Activated CD4-positive, alpha-beta T cell treated with anti-CD3 and anti-CD28 coated beads, Interleukin-2, amount 10 ng/mL, durations not matched to agents 24 days and 14 days (primary cell): ENCODE measurements around the gene MC4R. TPM values are rescaled to one million over a fixed set of nuclear protein-coding genes. Genes with fewer than 3 reads are reported as not detected.

Experiments used
- DNase-seq: peaks from one replicate; pipeline ENCODE4 v3.0.0; 2022
- H3K27ac Mint-ChIP-seq: one replicate; pipeline ENCODE4 v1.8.0; 2022; ENCODE audit warnings: mild to moderate bottlenecking, mixed read lengths
- H3K27me3 Mint-ChIP-seq: one replicate; pipeline ENCODE4 v1.8.0; 2022; ENCODE audit warnings: mixed read lengths
- H3K36me3 Mint-ChIP-seq: one replicate; pipeline ENCODE4 v1.8.0; 2022; ENCODE audit warnings: low read depth, mild to moderate bottlenecking, mixed read lengths
- H3K4me1 Mint-ChIP-seq: one replicate; pipeline ENCODE4 v1.8.0; 2021; ENCODE audit warnings: mixed read lengths
- H3K4me3 Mint-ChIP-seq: one replicate; pipeline ENCODE4 v1.8.0; 2022; ENCODE audit warnings: mild to moderate bottlenecking, moderate library complexity, mixed read lengths
- H3K9me3 Mint-ChIP-seq: one replicate; pipeline ENCODE4 v1.8.0; 2021; ENCODE audit warnings: mixed read lengths
- intact Hi-C: fragments of 100-400 bp; cut with micrococcal nuclease; formaldehyde crosslinking; loops from one replicate; pipeline ENCODE4 v1.15.1; 2023
- total RNA-seq: library from RNA; stranded (reverse); gene quantifications from 2 replicates; pipeline ENCODE4 v1.2.3, GENCODE V29; 2022

Gene MC4R
- total RNA-seq, 1 donor from 2014 or later = not detected

GRCh38 chr18:60377778-60378469 lies 5.3 kb upstream of the MC4R start:
- no peaks in the 10 kb centered on the region for H3K4me1 Mint-ChIP-seq
- no peaks in the 10 kb centered on the region for H3K36me3 Mint-ChIP-seq
- intact Hi-C loops = no loop called here
- no peak overlapping the region for H3K4me3 Mint-ChIP-seq
- DNase-seq = no peak
- no peaks in the 10 kb centered on the region for H3K9me3 Mint-ChIP-seq
- H3K27ac Mint-ChIP-seq = no peak overlapping the region
- H3K27me3 Mint-ChIP-seq = no peaks in the 10 kb centered on the region

- intact Hi-C loops = no loop called here
- Mint-ChIP-seq H3K4me3 (no peak overlapping the region), H3K27me3 (no peaks in the 10 kb centered on the region), H3K27ac (no peak overlapping the region), H3K4me1 (no peaks in the 10 kb centered on the region), H3K9me3 (no peaks in the 10 kb centered on the region), H3K36me3 (no peaks in the 10 kb centered on the region)
- no peak for DNase-seq
These were observed 443 bp downstream of the MC4R start for GRCh38 chr18:60372132-60372531.

GRCh38 chr18:60358516-60358915 lies 14.1 kb downstream of the MC4R start:
- no peak overlapping the region for H3K27ac Mint-ChIP-seq
- H3K4me3 Mint-ChIP-seq = no peak overlapping the region
- intact Hi-C loops = no loop called here
- no peaks in the 10 kb centered on the region for H3K9me3 Mint-ChIP-seq
- no peaks in the 10 kb centered on the region for H3K27me3 Mint-ChIP-seq
- no peaks in the 10 kb centered on the region for H3K4me1 Mint-ChIP-seq
- H3K36me3 Mint-ChIP-seq = no peaks in the 10 kb centered on the region
- no peak for DNase-seq

GRCh38 chr18:60350941-60351340 lies 21.6 kb downstream of the MC4R start:
- Mint-ChIP-seq H3K4me1 (no peaks in the 10 kb centered on the region), H3K4me3 (no peak overlapping the region)

GRCh38 chr18:60350150-60350549 lies 22.4 kb downstream of the MC4R start:
- Mint-ChIP-seq H3K36me3 (no peaks in the 10 kb centered on the region), H3K4me3 (no peak overlapping the region), H3K27ac (no peak overlapping the region), H3K4me1 (no peaks in the 10 kb centered on the region), H3K27me3 (no peaks in the 10 kb centered on the region), H3K9me3 (no peaks in the 10 kb centered on the region)
- no peak for DNase-seq
- intact Hi-C loops = no loop called here

More at GRCh38 chr18:60350941-60351340, 21.6 kb downstream of the MC4R start:
- Mint-ChIP-seq H3K27me3 (no peaks in the 10 kb centered on the region), H3K27ac (no peak overlapping the region), H3K9me3 (no peaks in the 10 kb centered on the region), H3K36me3 (no peaks in the 10 kb centered on the region)
- no peak for DNase-seq
- intact Hi-C loops = no loop called here

GRCh38 chr18:60347526-60348045 lies 25.0 kb downstream of the MC4R start:
- no peak for DNase-seq
- H3K36me3 Mint-ChIP-seq = no peaks in the 10 kb centered on the region
- H3K27ac Mint-ChIP-seq = no peak overlapping the region
- no peaks in the 10 kb centered on the region for H3K4me1 Mint-ChIP-seq
- H3K4me3 Mint-ChIP-seq = no peak overlapping the region
- intact Hi-C loops = no loop called here
- H3K27me3 Mint-ChIP-seq = no peaks in the 10 kb centered on the region
- no peaks in the 10 kb centered on the region for H3K9me3 Mint-ChIP-seq

GRCh38 chr18:60339018-60339417 lies 33.6 kb downstream of the MC4R start:
- no peaks in the 10 kb centered on the region for H3K27me3 Mint-ChIP-seq
- peaks cover 3% of the 10 kb centered on the region for H3K9me3 Mint-ChIP-seq
- no peak overlapping the region for H3K4me3 Mint-ChIP-seq
- H3K4me1 Mint-ChIP-seq = no peaks in the 10 kb centered on the region
- H3K27ac Mint-ChIP-seq = no peak overlapping the region
- intact Hi-C loops = no loop called here
- no peak for DNase-seq
- no peaks in the 10 kb centered on the region for H3K36me3 Mint-ChIP-seq

- Mint-ChIP-seq H3K9me3 (peaks cover 6% of the 10 kb centered on the region), H3K27ac (no peak overlapping the region), H3K27me3 (no peaks in the 10 kb centered on the region), H3K4me3 (no peak overlapping the region), H3K4me1 (no peaks in the 10 kb centered on the region), H3K36me3 (no peaks in the 10 kb centered on the region)
- DNase-seq = no peak
- intact Hi-C loops = no loop called here
These were observed 40.7 kb downstream of the MC4R start for GRCh38 chr18:60331890-60332289.

GRCh38 chr18:60329131-60329530 lies 43.4 kb downstream of the MC4R start:
- no peaks in the 10 kb centered on the region for H3K27me3 Mint-ChIP-seq
- H3K4me3 Mint-ChIP-seq = no peak overlapping the region
- H3K36me3 Mint-ChIP-seq = no peaks in the 10 kb centered on the region
- peaks cover 4% of the 10 kb centered on the region for H3K9me3 Mint-ChIP-seq
- DNase-seq = no peak
- intact Hi-C loops = no loop called here
- no peaks in the 10 kb centered on the region for H3K4me1 Mint-ChIP-seq
- no peak overlapping the region for H3K27ac Mint-ChIP-seq

- no peak for DNase-seq
- Mint-ChIP-seq H3K4me1 (no peaks in the 10 kb centered on the region), H3K27ac (no peak overlapping the region), H3K36me3 (no peaks in the 10 kb centered on the region), H3K4me3 (no peak overlapping the region), H3K27me3 (no peaks in the 10 kb centered on the region), H3K9me3 (no peaks in the 10 kb centered on the region)
- intact Hi-C loops = no loop called here
These were observed 44.7 kb downstream of the MC4R start for GRCh38 chr18:60327880-60328279.

GRCh38 chr18:60322591-60322990 lies 50.0 kb downstream of the MC4R start:
- no peaks in the 10 kb centered on the region for H3K4me1 Mint-ChIP-seq
- intact Hi-C loops = no loop called here

More at GRCh38 chr18:60322591-60322990, 50.0 kb downstream of the MC4R start:
- Mint-ChIP-seq H3K4me3 (no peak overlapping the region), H3K9me3 (no peaks in the 10 kb centered on the region), H3K36me3 (no peaks in the 10 kb centered on the region), H3K27me3 (no peaks in the 10 kb centered on the region), H3K27ac (no peak overlapping the region)
- no peak for DNase-seq
